HEK293 (cell line): Measurements from ENCODE around the gene SPC25.

Source experiments
- CTCF ChIP-seq: fragments of 450-650 bp; formaldehyde crosslinking; IDR thresholded peaks from 2 replicates; pipeline ENCODE4 v1.5.1; 2016; ENCODE audit warnings: missing biosample characterization, missing genetic modification characterization
- PRDM10 ChIP-seq: fragments of 450-650 bp; formaldehyde crosslinking; IDR thresholded peaks from 2 replicates; pipeline ENCODE4 v1.5.1; 2016; ENCODE audit warnings: missing biosample characterization, missing genetic modification characterization
- ZNF121 ChIP-seq: fragments of 450-650 bp; formaldehyde crosslinking; IDR thresholded peaks from 2 replicates; pipeline ENCODE4 v1.5.1; 2016; ENCODE audit warnings: missing biosample characterization, missing genetic modification characterization
- ZNF302 ChIP-seq: fragments of 450-650 bp; formaldehyde crosslinking; IDR thresholded peaks from 2 replicates; pipeline ENCODE4 v1.5.1; 2016; ENCODE audit warnings: missing biosample characterization, missing genetic modification characterization, low read depth
- ZNF777 ChIP-seq: fragments of 450-650 bp; formaldehyde crosslinking; IDR thresholded peaks from 2 replicates; pipeline ENCODE4 v1.5.1; 2017; ENCODE audit warnings: missing biosample characterization, missing genetic modification characterization, borderline replicate concordance

GRCh38 chr2:168831662-168832061 lies 58.6 kb downstream of the SPC25 start:
- TF ChIP-seq ZNF302 (tag by site-specific recombination) (no peak), CTCF (tag by site-specific recombination) (no peak), ZNF121 (tag by site-specific recombination) (no peak), PRDM10 (tag by site-specific recombination) (no peak), ZNF777 (no peak)
